AG04449 (cell line): ENCODE measurements around the gene CHAC2.
"Not testable (repeated sequence)": the region's sequence is repeated elsewhere in the genome, so short reads cannot be mapped to it uniquely, and the experiment has no call there.

ENCODE experiments used
- CTCF ChIA-PET: fragments of 350-600 bp; formaldehyde crosslinking; extraction: SDS; loops from one replicate; lab custom pipeline; 2021; ENCODE audit warnings: antibody characterized with exemption; lab: Yijun Ruan, JAX
- POLR2A ChIA-PET: fragments of 400-600, 350-600 bp; formaldehyde crosslinking; extraction: SDS; loops from one replicate; lab custom pipeline; 2020; ENCODE audit warnings: antibody characterized with exemption, inconsistent platforms; lab: Yijun Ruan, JAX
- DNase-seq: peaks from one replicate; pipeline ENCODE4 v3.0.0-alpha.2; 2010; ENCODE audit warnings: low read depth, low spot score
- H3K4me3 ChIP-seq: 2 replicates; pipeline ENCODE4 v1.5.1; 2011; ENCODE audit warnings: low read depth, mild to moderate bottlenecking, control low read depth, low read length
- TF ChIP-seq, protein P1 (sequence below): IDR thresholded peaks from one replicate; pipeline ENCODE4 v1.5.1; 2011; ENCODE audit warnings: mild to moderate bottlenecking, moderate library complexity, low read length, control low read depth, inconsistent platforms; ENCODE audit not compliant: insufficient read depth; ENCODE audit errors: missing control alignments

CHAC2 gene

DNA sequence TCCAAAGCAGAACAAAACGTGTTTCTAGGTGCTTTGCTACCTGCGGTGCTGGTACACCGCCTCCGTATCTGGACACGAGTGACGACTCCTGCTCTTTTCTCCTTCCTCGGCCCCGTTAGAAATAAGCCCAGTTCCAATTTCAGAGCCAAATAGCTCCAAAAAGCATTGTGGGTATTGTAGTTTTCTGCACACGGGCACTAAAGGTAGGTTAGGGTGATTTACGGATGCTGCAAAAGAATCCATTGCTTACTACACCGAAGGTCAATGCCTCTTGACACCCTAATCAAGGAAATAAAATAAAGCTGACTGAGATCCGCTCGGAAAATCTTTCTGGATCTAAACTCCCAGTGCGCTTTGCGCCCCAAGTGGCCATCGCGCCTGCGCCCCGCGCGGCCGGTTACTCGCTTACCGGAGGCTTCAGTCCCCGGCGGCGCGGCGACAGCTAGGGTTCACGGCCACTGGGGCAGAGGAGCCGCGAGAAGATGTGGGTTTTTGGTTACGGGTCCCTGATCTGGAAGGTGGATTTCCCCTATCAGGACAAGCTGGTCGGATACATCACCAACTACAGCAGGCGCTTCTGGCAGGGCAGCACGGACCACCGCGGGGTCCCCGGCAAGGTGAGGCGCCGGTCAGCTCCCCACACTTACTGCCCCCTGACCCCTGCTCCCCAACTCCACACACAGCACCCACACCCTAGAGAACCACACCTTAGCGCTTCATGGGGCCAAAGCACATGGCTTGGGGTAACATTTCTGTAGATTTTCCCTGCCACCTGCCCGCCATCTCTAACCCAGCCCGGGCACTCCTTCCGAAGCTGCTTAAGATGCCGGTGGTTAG, at the start of gene CHAC2:
Gene CHAC2 (plus strand): TSS at position 400 of the 837 bp plus-strand sequence. CDS start 83 bp downstream, at position 483.
- TF ChIP-seq, protein P1, sequence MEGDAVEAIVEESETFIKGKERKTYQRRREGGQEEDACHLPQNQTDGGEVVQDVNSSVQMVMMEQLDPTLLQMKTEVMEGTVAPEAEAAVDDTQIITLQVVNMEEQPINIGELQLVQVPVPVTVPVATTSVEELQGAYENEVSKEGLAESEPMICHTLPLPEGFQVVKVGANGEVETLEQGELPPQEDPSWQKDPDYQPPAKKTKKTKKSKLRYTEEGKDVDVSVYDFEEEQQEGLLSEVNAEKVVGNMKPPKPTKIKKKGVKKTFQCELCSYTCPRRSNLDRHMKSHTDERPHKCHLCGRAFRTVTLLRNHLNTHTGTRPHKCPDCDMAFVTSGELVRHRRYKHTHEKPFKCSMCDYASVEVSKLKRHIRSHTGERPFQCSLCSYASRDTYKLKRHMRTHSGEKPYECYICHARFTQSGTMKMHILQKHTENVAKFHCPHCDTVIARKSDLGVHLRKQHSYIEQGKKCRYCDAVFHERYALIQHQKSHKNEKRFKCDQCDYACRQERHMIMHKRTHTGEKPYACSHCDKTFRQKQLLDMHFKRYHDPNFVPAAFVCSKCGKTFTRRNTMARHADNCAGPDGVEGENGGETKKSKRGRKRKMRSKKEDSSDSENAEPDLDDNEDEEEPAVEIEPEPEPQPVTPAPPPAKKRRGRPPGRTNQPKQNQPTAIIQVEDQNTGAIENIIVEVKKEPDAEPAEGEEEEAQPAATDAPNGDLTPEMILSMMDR, result peak; percentile 49
- POLR2A ChIA-PET, result interaction anchor here (0.7 to 0.9 kb wide), 2 partner anchors 16 to 19 kb away, joined by 3 read pairs; partner anchors contain the start of genes ASB3 and ERLEC1
- CTCF ChIA-PET, result interaction anchor here (0.7 to 1.8 kb wide), 4 partner anchors 9 to 28 kb away, joined by 3 to 10 read pairs (median 6); partner anchors contain the start of genes ASB3 and ERLEC1
- DNase-seq, result no peak
- H3K4me3 ChIP-seq, result peak within 1 kb of the TSS; percentile 77

DNA sequence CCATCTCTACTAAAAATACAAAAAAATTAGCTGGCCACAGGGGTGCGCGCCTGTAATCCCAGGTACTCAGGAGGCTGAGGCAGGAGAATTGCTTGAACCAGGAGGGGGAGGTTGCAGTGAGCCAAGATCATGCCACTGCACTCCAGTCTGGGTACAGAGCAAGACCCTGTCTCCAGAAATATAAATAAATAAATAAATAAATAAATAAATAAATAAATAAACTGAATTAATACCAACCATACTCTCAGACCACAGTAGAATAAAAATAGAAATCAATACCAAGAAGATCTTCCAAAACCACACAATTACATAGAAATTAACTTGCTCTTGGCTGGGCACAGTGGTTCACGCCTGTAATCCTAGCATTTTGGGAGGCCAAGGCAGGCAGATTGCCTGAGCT, 46.7 kb upstream of the CHAC2 start:
- CTCF ChIA-PET, result interaction anchor here (1.0 to 1.6 kb wide), 2 partner anchors 8 to 298 kb away, joined by 3 read pairs; no protein-coding TSS in a partner anchor
- H3K4me3 ChIP-seq, DNase-seq, POLR2A ChIA-PET: not testable (repeated sequence)

DNA sequence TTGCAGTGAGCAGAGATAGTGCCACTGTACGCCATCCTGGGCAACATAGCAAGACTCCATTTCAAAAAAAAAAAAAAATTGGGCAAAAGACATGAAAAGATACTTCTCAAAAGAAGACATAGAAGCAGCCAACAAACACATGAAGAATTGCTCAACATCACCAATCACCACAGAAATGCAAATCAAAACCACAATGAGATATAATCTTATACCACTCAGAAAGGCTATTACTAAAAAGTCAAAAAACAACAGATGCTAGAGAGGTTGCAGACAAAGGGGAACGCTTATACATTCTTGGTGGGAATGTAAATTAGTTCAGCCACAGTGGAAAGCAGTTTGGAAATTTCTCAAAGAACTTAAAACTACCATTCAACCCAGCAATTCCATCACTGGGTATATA, 43.1 kb upstream of the CHAC2 start:
- H3K4me3 ChIP-seq, result no peak overlapping the region
- CTCF ChIA-PET, result no interaction called here
- POLR2A ChIA-PET, result no interaction called here

DNA sequence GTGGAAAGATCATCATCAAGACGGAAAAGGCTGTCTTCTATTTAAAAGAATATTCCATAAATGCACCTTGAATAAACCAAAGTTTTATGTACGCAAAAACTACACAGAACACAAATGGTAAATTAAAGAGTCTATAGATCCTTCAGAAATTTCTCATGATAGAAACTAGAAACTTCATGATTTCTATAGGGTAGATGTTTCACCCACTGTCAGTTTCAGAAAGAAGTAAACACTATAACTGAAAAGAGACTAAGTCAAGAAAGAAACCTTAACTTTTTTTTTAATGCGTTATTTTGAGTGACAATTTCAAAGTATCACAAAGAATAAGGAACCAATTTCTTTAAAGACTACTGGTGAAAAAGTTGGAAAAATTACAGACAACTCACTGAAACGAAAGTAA, 41.9 kb upstream of the CHAC2 start:
- TF ChIP-seq, protein P1, result no peak

More for the DNA sequence above, 43.1 kb upstream of the CHAC2 start:
- peak; percentile 41 for DNase-seq
- TF ChIP-seq, protein P1, result no peak

DNA sequence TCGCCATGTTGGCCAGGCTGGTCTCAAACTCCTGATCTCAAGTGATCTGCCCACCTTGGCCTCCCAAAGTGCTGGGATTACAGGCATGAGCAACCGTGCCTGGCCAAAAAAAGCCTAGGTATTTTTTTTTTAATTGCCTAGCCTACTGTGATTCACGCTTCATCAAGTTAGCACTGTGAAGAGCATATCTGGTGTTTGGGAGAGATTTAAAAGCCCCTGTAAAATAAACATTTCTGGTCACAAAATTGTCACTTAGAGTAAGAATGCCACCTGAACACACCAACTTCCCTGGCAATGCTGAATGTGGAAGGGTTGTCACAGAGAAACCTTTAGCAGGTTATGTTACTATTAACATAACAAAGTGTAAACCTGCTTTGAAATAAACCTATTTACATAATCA, 39.7 kb upstream of the CHAC2 start:
- POLR2A ChIA-PET, result no interaction called here
- DNase-seq, result no peak
- CTCF ChIA-PET, result no interaction called here
- TF ChIP-seq, protein P1, result no peak
- no peak overlapping the region for H3K4me3 ChIP-seq

More for the DNA sequence above, 41.9 kb upstream of the CHAC2 start:
- CTCF ChIA-PET, result no interaction called here
- DNase-seq, result no peak
- H3K4me3 ChIP-seq, result no peak overlapping the region
- POLR2A ChIA-PET, result interaction anchor here (0.6 kb wide), 1 partner anchor 31 kb away, joined by 4 read pairs; no protein-coding TSS in a partner anchor

DNA sequence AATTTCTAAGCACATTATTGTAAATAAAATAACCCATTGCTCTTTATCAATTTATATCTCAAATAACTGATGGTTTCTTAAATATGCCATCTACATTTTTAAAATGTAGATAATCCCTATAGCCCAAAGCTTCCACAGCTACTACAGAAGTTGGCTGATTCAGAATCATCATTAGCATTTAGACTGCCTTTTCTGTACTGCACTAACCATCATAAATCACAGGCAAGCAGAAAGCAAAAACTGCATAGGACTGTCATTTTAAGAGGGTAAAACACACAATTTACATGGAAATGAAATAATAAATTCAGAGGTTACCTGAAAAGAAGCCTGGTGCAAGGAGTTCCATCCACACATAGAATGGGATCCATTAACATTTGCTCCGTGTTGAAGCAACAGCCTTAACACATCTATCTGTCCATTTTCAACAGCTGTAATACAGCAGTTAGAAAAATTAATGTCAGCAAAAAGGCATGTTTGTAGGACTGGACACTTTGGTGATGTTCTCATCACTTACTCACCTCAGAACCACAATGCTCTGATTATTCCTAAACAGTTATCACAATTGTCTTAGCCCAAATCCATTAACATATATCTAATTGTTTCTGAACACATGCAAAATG, 38.4 kb upstream of the CHAC2 start:
- DNase-seq, result no peak
- H3K4me3 ChIP-seq, result no peak overlapping the region
- CTCF ChIA-PET, result interaction anchor here (1.1 to 1.2 kb wide), 2 partner anchors 11 to 12 kb away, joined by 3 read pairs; no protein-coding TSS in a partner anchor
- POLR2A ChIA-PET, result no interaction called here
- TF ChIP-seq, protein P1, result no peak
